NCI-H146 (cell line): ENCODE results near the gene DPP6.
A peak's percentile ranks its signal among the peaks of the same experiment; 100 is the strongest.
"Not testable (repeated sequence)": the region's sequence is repeated elsewhere in the genome, so short reads cannot be mapped to it uniquely, and the experiment has no call there.

ENCODE experiments used
- DNase-seq: peaks from one replicate; lab custom pipeline; 2025; lab: John Stamatoyannopoulos, UW

The DPP6 gene

DNA sequence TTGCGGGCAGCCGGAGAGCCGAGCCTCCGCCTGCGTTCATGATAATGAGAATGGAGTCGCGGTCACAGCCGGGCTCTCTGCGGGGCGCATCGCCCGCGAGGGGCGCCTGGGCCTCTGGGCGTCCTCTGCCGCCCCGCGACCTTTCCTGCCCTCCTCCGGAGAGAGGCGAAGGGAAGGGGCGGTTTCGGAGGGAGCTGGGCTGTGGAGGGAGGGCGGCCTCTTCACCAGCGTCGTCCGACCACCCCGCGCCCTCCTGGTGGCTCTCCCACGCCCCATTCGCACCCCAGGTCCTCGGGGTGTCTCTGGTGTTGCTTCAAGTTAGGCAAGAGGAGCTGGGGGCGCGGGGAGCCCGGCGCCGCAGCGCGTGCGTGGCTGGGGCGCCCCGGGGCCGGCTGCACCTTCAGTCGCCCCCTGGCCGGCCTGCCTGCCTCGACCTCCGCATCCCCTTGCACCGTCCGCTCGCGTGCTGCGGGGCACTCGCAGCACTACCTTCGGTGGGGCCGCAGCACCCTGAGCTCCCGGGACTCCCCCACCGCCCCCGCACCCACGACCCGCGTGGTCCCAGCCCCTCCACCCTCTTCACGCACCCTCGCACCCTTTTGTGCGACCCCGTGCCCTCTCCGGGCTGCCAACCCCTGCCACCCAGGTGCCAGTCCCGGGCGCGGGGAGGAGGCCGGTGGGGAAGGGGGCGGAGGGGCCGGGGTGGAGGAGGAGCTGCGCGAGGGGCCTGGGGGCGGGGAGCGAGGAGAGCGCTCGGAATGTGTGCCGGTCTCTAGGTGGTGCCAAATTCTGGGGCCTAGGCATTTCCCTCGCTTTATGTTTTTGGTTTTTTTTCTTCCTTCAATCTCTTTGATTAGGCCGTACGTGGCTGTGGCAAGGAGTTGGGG is at the start of gene DPP6:
Gene DPP6 (plus strand): TSS at position 756 of the 887 bp plus-strand sequence.
- DNase-seq, result peak; percentile 46

DNA sequence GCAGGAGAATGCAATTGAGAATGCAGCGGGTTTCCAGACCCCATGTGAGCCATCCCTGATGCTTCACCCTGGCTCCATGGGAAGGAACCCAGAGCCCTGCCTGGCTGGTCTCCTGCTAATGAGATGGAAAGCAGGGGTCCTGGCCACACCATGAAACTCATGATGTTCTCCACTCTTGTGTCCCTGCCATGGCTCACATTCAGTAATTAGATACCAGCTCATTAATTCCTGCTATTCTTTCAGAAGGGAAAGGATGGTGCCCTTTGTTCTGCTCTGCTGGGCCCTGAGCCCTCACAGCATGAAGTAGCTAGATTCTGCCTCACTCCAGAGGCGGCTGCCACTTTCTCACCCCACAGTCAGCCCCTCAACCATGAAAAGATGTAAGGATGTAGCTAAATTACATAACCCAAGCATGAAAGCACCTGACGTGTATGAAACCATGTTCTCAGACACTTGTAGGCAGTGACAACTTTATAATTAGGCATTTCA is 42.7 kb upstream of the DPP6 start:
- DNase-seq, result peak; percentile 83

- not testable (repeated sequence) for DNase-seq
Measured at GRCh38 chr7:154010726-154011568, 41.3 kb upstream of the DPP6 start.

GRCh38 chr7:154012800-154013199 is 39.4 kb upstream of the DPP6 start:
- not testable (repeated sequence) for DNase-seq

DNA sequence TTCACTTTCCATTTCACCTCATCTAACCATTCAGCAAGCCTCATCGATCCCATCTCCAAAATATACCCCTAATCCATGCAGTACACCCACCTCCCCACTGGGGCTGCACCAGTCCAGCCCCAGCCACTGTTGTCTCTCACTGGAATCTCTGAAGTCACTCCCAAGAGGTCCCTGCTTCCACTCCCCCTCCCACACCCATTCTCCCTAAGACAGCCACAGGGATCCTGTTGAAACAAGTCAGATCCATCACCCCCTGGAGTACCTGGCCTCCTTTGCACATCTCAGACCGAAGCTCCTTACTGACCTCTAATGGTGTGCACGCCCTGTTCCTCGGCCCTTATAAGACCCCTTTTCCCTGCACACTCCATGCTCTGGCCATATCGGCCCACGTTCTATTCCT is 36.6 kb upstream of the DPP6 start:
- not testable (repeated sequence) for DNase-seq

DNA sequence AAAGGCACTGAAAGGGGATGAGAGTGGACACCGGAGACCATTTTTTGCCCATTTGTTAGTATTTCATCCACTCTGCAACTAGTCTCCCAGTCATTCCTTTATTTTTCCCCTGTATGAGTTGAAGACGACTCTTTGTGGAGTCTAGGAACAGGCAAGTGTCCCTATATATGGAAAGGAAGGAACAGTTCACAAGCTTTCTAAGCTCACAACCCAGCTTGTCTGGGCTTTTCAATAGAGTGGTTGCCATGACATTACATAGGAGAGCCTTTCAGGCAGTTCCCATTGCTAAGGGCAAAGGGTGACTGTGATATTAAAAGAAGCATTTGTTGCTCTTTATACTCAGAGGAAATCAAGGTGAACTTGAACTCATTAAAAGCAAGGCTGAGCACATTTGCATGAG is 33.8 kb upstream of the DPP6 start:
- peak; percentile 10 for DNase-seq

DNA sequence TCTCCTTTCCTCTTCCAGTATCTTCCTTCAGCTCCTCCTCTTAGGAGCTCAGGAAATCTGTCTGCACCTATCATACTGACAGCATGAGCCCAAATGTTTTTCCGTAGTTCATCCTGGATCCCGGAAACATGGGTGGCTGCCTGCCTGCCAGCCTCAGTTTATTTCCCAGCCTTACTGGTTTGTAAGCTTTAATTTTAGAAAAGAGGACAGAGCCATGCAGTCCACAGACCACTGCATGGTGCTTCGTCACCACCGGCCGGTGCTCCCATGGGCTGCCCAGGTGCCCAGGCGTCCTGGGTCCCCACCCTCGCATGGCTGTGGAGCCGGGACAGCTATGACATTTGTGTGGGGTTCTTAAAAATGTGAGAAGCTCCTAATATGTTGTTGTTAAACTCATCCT is 24.4 kb upstream of the DPP6 start:
- not testable (repeated sequence) for DNase-seq

DNA sequence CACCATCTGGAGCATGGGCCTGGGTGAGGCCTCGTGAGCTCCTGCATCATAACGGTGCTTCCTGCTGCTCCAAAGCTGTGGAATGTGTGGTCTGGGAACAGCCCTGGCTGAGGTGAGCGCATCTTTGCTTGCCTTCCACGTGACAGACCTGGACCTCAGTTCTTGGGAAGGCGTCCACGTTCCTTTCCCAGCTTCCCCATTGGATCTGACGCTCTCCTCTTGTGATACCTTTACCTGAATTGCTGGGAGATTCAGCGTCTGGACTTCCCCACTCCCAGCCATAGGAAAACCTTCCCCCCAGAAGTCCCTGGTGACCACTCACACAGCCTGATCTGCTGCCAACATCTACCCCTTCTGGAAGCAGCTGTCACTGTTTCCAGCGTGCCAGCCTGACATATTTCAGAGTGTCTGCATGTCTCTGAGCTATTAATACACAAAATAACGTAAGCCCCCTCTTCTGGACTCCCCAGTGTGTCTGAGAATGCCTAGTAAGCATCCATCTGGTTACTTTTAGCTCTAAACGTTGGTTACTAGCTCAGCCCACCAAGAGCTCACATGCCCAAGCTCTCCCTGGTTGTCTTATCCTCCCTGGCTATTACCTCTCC is 21.6 kb upstream of the DPP6 start:
- not testable (repeated sequence) for DNase-seq

GRCh38 chr7:154039466-154040165 is 12.6 kb upstream of the DPP6 start:
- not testable (repeated sequence) for DNase-seq

- DNase-seq, result not testable (repeated sequence)
Measured at GRCh38 chr7:154050394-154050793, 1.8 kb upstream of the DPP6 start.

- peak; percentile 58 for DNase-seq
Measured at GRCh38 chr7:154051006-154051642, 1.1 kb upstream of the DPP6 start.

DNA sequence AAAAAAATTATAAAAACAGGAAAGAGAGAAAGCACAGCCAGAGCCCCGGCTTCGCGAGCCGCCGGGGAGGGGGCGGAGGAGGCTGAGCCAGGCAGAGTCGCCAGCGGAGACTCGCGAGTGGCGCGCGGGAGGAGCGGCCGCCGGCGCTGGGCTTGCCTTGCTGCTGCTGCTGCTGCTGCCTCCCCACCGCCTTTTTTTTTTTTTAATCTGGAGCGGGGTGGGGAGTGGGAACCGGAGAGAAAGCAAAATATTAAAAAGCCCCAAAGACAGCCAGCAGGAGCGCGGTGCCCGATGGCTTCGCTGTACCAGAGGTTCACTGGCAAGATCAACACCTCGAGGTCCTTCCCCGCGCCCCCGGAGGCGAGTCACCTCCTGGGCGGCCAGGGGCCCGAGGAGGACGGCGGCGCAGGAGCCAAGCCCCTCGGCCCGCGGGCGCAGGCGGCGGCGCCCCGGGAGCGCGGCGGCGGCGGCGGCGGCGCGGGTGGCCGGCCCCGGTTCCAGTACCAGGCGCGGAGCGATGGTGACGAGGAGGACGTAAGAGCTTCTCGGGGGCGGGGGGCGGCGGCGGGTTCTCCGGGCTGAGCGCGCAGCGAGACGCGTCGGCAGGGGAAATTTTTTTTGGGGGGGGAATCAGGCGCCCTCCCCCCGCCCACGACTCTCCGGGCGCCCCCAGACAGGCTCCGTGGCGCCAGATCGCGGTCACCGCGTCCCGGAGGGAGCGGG is 493 bp downstream of the DPP6 start:
- DNase-seq, result peak; percentile 46

GRCh38 chr7:154053466-154054312 is 1.5 kb downstream of the DPP6 start:
- DNase-seq, result not testable (repeated sequence)

GRCh38 chr7:154054664-154055063 is 2.5 kb downstream of the DPP6 start:
- DNase-seq, result not testable (repeated sequence)

DNA sequence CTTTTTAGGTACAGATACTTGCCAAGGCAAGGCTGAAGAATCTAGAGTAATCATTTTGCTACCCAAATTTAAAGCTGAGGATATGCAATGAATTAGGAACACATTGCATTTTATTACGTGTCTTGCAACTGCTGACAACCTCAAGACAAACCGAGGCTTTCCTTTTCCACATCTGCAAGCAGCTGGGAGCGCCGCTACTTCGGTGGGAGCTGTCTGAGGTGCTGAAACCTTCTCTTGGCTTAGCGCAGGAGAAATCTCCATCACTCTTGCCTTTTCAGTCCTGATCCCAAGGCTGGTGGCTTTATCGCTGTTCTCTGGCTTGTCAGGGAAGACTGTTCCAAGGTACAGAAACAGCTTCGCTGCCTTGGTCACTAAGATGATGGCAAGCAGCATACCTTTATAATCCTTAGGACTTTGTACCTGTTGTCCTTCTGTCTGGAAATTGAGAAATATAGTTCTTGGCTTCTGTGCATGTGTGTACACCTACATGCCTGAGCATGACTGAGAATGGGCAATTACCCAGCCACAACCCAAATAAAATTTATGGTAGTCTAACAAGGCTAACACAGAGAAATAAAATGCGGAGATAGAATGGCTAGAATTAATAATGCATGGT is 3.4 kb downstream of the DPP6 start:
- not testable (repeated sequence) for DNase-seq

DNA sequence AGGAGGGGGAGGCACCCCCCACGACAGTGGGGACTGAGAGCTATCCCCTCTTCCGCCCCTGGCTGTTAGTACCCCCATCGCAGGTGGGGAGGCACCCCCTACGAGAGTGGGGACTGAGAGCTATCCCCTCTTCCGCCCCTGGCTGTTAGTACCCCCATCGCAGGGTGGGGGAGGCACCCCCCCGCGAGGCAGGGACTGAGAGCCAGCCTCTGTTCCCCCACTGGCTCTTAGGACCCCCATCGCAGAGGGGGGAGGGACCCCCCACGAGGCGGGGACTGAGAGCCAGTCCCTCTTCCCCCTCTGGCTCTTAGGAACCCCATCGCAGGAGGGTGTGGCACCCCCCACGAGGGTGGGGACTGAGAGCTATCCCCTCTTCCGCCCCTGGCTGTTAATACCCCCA is 6.6 kb downstream of the DPP6 start:
- DNase-seq, result not testable (repeated sequence)

DNA sequence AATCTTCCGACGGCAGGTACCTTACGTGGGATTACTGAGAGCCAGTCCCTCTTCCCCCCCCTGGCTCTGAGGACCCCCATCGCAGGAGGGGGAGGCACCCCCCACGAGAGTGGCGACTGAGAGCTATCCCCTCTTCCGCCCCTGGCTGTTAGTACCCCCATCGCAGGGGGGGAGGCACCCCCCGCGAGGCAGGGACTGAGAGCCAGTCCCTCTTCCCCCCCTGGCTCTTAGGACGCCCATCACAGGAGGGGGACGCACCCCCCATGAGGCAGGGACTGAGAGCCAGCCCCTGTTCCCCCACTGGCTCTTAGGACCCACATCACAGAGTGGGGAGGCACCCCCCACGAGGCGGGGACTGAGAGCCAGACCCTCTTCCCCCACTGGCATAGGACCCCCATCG is 8.4 kb downstream of the DPP6 start:
- not testable (repeated sequence) for DNase-seq

DNA sequence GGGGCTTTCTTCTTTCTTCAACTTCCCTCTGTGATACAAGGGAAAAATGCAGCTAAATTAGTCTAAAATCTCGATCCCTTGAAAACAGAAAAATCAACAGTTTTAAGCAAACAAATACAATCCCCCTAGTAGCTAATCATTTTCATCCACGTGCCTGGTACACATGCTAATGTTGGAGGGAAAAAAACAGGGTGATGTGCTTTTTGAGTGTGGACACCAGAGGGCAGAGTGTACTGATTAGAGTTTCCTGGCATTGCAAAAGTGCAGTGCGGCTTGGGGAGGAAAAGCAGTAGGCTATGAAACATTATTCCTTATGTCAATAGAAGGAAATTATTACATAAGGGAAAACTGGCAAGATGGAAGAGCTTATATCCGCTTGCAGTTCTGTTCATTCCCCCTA is 19.6 kb downstream of the DPP6 start:
- DNase-seq, result peak; percentile 62
